ENCODE data around the gene ZNHIT6.

DNA sequence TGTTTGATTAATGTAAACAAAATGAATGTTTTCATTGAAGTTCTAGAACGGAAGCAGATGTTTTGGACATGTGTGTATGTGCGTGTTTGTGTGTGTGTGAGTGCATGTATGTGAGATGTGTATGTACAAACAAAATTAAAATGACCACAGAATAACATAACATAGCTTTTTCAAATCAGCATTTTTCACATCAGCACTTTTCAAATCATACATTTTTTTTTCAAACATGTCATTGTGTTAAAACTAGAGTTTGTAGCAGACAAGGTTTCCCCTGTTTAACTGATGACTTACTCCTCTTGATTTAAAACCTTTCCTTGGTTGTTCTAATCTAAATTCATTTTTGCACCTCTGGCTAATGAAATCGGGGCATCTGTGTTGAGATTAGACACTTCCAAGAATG, 35.6 kb upstream of the ZNHIT6 start:
- TF ChIP-seq CTCF (IDR thresholded peaks at IDR 0.05) (no peak), POLR2AphosphoS5 (IDR thresholded peaks at IDR 0.05) (no peak), POLR2A (IDR thresholded peaks at IDR 0.05) (no peak)

All from breast epithelium (tissue), 3 donors.